Measurements from ENCODE around the gene CSK.
"Not testable (repeated sequence)": the region's sequence is repeated elsewhere in the genome, so short reads cannot be mapped to it uniquely, and the experiment has no call there.

CSK gene

GRCh38 chr15:74773329-74773728 is 8.6 kb upstream of the CSK start:
- no peak for DNase-seq

GRCh38 chr15:74773731-74774252 is 8.1 kb upstream of the CSK start:
- DNase-seq, result no peak

GRCh38 chr15:74775132-74775562 is 6.7 kb upstream of the CSK start:
- no peak for DNase-seq

GRCh38 chr15:74775894-74776293 is 6.0 kb upstream of the CSK start:
- DNase-seq, result no peak

GRCh38 chr15:74776821-74777768 is 4.8 kb upstream of the CSK start:
- no peak for DNase-seq

- DNase-seq, result no peak
Observed at GRCh38 chr15:74777769-74778598, 3.9 kb upstream of the CSK start.

GRCh38 chr15:74778599-74778970 is 3.3 kb upstream of the CSK start:
- DNase-seq, result no peak

- no peak for DNase-seq
Observed at GRCh38 chr15:74779162-74779648, 2.7 kb upstream of the CSK start.

GRCh38 chr15:74780523-74781430 is 1.1 kb upstream of the CSK start:
- DNase-seq, result no peak

- no peak for DNase-seq
Observed at GRCh38 chr15:74782259-74783071, 585 bp downstream of the CSK start.

GRCh38 chr15:74783072-74783807 is 1.4 kb downstream of the CSK start:
- no peak for DNase-seq

GRCh38 chr15:74783808-74784175 is 1.9 kb downstream of the CSK start:
- DNase-seq, result no peak

GRCh38 chr15:74784426-74785193 is 2.7 kb downstream of the CSK start:
- no peak for DNase-seq

GRCh38 chr15:74785194-74786032 is 3.5 kb downstream of the CSK start:
- no peak for DNase-seq

- not testable (repeated sequence) for DNase-seq
Observed at GRCh38 chr15:74786081-74786480, 4.2 kb downstream of the CSK start.

GRCh38 chr15:74786551-74787165 is 4.8 kb downstream of the CSK start:
- no peak for DNase-seq

GRCh38 chr15:74787251-74788041 is 5.6 kb downstream of the CSK start:
- no peak for DNase-seq
